H9 (cell line): ENCODE results near the gene NSL1. TPM values are rescaled to one million over a fixed set of nuclear protein-coding genes. Genes with fewer than 3 reads are reported as not detected.

Experiments used
- DNase-seq: peaks from one replicate; pipeline ENCODE4 v3.0.0-alpha.2; 2017
- H2AFZ ChIP-seq: one replicate; pipeline ENCODE4 v1.6.1; 2013; ENCODE audit warnings: mild to moderate bottlenecking, low read length, control low read depth, moderate library complexity
- H2AK5ac ChIP-seq: 2 replicates; pipeline ENCODE4 v1.6.1; 2013; ENCODE audit warnings: low read length, control low read depth, mixed read lengths; ENCODE audit not compliant: insufficient read length
- H2BK120ac ChIP-seq: one replicate; pipeline ENCODE4 v1.6.1; 2013; ENCODE audit warnings: low read depth, mild to moderate bottlenecking, low read length, control low read depth, inconsistent platforms; ENCODE audit not compliant: poor library complexity, severe bottlenecking
- H2BK12ac ChIP-seq: 2 replicates; pipeline ENCODE4 v1.6.1; 2013; ENCODE audit warnings: low read length, control low read depth, mixed read lengths, low read depth; ENCODE audit not compliant: insufficient read length
- H2BK15ac ChIP-seq: 2 replicates; pipeline ENCODE4 v1.6.1; 2013; ENCODE audit warnings: low read depth, low read length, control low read depth
- H2BK20ac ChIP-seq: one replicate; pipeline ENCODE4 v1.6.1; 2013; ENCODE audit warnings: low read depth, mild to moderate bottlenecking, low read length, control low read depth, inconsistent platforms; ENCODE audit not compliant: poor library complexity, severe bottlenecking
- H2BK5ac ChIP-seq: 2 replicates; pipeline ENCODE4 v1.6.1; 2013; ENCODE audit warnings: low read length, control low read depth, mixed read lengths; ENCODE audit not compliant: insufficient read length
- H3K14ac ChIP-seq: 2 replicates; pipeline ENCODE4 v1.6.1; 2013; ENCODE audit warnings: low read length, control low read depth; ENCODE audit not compliant: insufficient read depth
- H3K18ac ChIP-seq: 2 replicates; pipeline ENCODE4 v1.6.1; 2013; ENCODE audit warnings: low read depth, mild to moderate bottlenecking, mixed read lengths, low read length, control low read depth; ENCODE audit not compliant: insufficient read length
- H3K23ac ChIP-seq: 2 replicates; pipeline ENCODE4 v1.6.1; 2013; ENCODE audit warnings: low read length, control low read depth, mixed read lengths, low read depth; ENCODE audit not compliant: insufficient read length
- H3K23me2 ChIP-seq: 2 replicates; pipeline ENCODE4 v1.6.1; 2013; ENCODE audit warnings: low read depth, mild to moderate bottlenecking, mixed read lengths, low read length, control low read depth; ENCODE audit not compliant: insufficient read length, poor library complexity, severe bottlenecking
- H3K27ac ChIP-seq: 2 replicates; pipeline ENCODE4 v1.5.1; 2013; ENCODE audit warnings: low read length, control low read depth, mixed read lengths, low read depth; ENCODE audit not compliant: insufficient read length
- H3K27me3 ChIP-seq: 2 replicates; pipeline ENCODE4 v1.6.1; 2013; ENCODE audit warnings: low read length, control low read depth, inconsistent platforms; ENCODE audit not compliant: insufficient read depth
- H3K4ac ChIP-seq: 2 replicates; pipeline ENCODE4 v1.6.1; 2013; ENCODE audit warnings: low read depth, mild to moderate bottlenecking, control low read depth, inconsistent platforms, low read length, moderate library complexity
- H3K4me1 ChIP-seq: 2 replicates; pipeline ENCODE4 v1.6.1; 2013; ENCODE audit warnings: low read length, control low read depth, inconsistent platforms; ENCODE audit not compliant: insufficient read depth
- H3K4me2 ChIP-seq: 2 replicates; pipeline ENCODE4 v1.6.1; 2013; ENCODE audit warnings: low read length, control low read depth, mixed read lengths; ENCODE audit not compliant: insufficient read length, insufficient read depth
- H3K56ac ChIP-seq: 2 replicates; pipeline ENCODE4 v1.6.1; 2013; ENCODE audit warnings: low read depth, mild to moderate bottlenecking, mixed read lengths, low read length, control low read depth; ENCODE audit not compliant: insufficient read length
- H3K79me1 ChIP-seq: 2 replicates; pipeline ENCODE4 v1.6.1; 2013; ENCODE audit warnings: low read depth, mild to moderate bottlenecking, moderate library complexity, low read length, control low read depth, inconsistent platforms; ENCODE audit not compliant: insufficient read depth, poor library complexity, severe bottlenecking
- H3K79me2 ChIP-seq: 2 replicates; pipeline ENCODE4 v1.6.1; 2013; ENCODE audit warnings: low read length, control low read depth, inconsistent platforms; ENCODE audit not compliant: insufficient read depth
- H3K9ac ChIP-seq: 2 replicates; pipeline ENCODE4 v1.6.1; 2013; ENCODE audit warnings: low read length, control low read depth, mixed read lengths; ENCODE audit not compliant: insufficient read length; ENCODE audit errors: extremely low read depth
- H3K9me3 ChIP-seq: one replicate; pipeline ENCODE4 v1.6.1; 2013; ENCODE audit warnings: low read depth, low read length, inconsistent platforms; ENCODE audit not compliant: control insufficient read depth
- H3T11ph ChIP-seq: one replicate; pipeline ENCODE4 v1.6.1; 2013; ENCODE audit warnings: mild to moderate bottlenecking, low read length, control low read depth, inconsistent platforms
- H4K20me1 ChIP-seq: one replicate; pipeline ENCODE4 v1.6.1; 2013; ENCODE audit not compliant: control insufficient read depth, insufficient read length, insufficient read depth
- H4K5ac ChIP-seq: 2 replicates; pipeline ENCODE4 v1.6.1; 2013; ENCODE audit warnings: low read depth, mild to moderate bottlenecking, mixed read lengths, low read length, control low read depth; ENCODE audit not compliant: insufficient read length
- H4K8ac ChIP-seq: replicated peaks from 2 replicates; pipeline ENCODE4 v1.6.1; 2013; ENCODE audit warnings: low read length, control low read depth, mixed read lengths, low read depth; ENCODE audit not compliant: insufficient read length
- H4K91ac ChIP-seq: 2 replicates; pipeline ENCODE4 v1.6.1; 2013; ENCODE audit warnings: low read depth, mild to moderate bottlenecking, moderate library complexity, mixed read lengths, low read length, control low read depth; ENCODE audit not compliant: insufficient read length
- H3K27ac Mint-ChIP-seq, 3 experiments: 2 replicates in 2 of 3; 3 replicates in 1 of 3; pipeline ENCODE4 v1.8.0; 2020 to 2021; ENCODE audit warnings: mixed read lengths in 3 of 3, mild to moderate bottlenecking in 1 of 3, moderate library complexity in 1 of 3
- H3K27me3 Mint-ChIP-seq: 2 replicates; pipeline ENCODE4 v1.8.0; 2021; ENCODE audit warnings: low read depth, mild to moderate bottlenecking, moderate library complexity, mixed read lengths
- H3K36me3 Mint-ChIP-seq, 3 experiments: 2 replicates in 2 of 3; 3 replicates in 1 of 3; pipeline ENCODE4 v1.8.0; 2020 to 2021; ENCODE audit warnings: low read depth in 3 of 3, mixed read lengths in 3 of 3; ENCODE audit not compliant: insufficient read depth in 1 of 3
- H3K4me1 Mint-ChIP-seq, 2 experiments: 2 replicates each; pipeline ENCODE4 v1.8.0; 2020; ENCODE audit warnings: mixed read lengths in 2 of 2
- H3K4me3 Mint-ChIP-seq, 2 experiments: 2 replicates in 1 of 2; 3 replicates in 1 of 2; pipeline ENCODE4 v1.8.0; 2020 to 2021; ENCODE audit warnings: mild to moderate bottlenecking in 2 of 2, mixed read lengths in 2 of 2, moderate library complexity in 1 of 2
- H3K9me3 Mint-ChIP-seq, 2 experiments: 2 replicates in 1 of 2; 3 replicates in 1 of 2; pipeline ENCODE4 v1.8.0; 2020; ENCODE audit warnings: mild to moderate bottlenecking in 2 of 2, mixed read lengths in 2 of 2, moderate library complexity in 1 of 2
- CTCF ChIP-seq: fragments of 200-600 bp; sonication (generic); conservative IDR thresholded peaks from 3 replicates; pipeline ENCODE4 v1.8.0; 2021; ENCODE audit warnings: antibody characterized with exemption, mild to moderate bottlenecking
- WGBS: extraction: QIAGEN DNeasy Blood & Tissue Kit; methylation state at CpG from one replicate; pipeline ENCODE4 v1.1.7; 2013; ENCODE audit warnings: missing lambda C conversion rate, low lambda C conversion rate, mixed read lengths; ENCODE audit not compliant: insufficient read length; ENCODE audit errors: extremely low coverage; 5-methylcytosine and 5-hydroxymethylcytosine counted together
- total RNA-seq: library from RNA; stranded (reverse); gene quantifications from 2 replicates; pipeline ENCODE4 v1.2.1, GENCODE V29; 2021

Gene NSL1
- total RNA-seq, 1 experiment from 2014 or later: 49.3 TPM

- Histone ChIP-seq H3K56ac (no peak overlapping the region), H3K79me2 (no peaks in the 10 kb centered on the region), H2BK120ac (no peak overlapping the region), H3K9me3 (no peaks in the 10 kb centered on the region), H2AK5ac (no peak overlapping the region), H3T11ph (no peak overlapping the region), H2BK12ac (no peak overlapping the region), H3K23me2 (no peaks in the 10 kb centered on the region), H4K91ac (no peak overlapping the region), H3K79me1 (no peaks in the 10 kb centered on the region), H3K4ac (no peak overlapping the region), H4K5ac (no peak overlapping the region), H3K9ac (no peak overlapping the region), H3K4me1 (no peaks in the 10 kb centered on the region), H3K23ac (no peak overlapping the region), H2BK15ac (no peak overlapping the region), H4K8ac (no peak overlapping the region), H3K4me2 (no peak overlapping the region), H3K18ac (no peak overlapping the region), H2BK20ac (no peak overlapping the region), H3K27me3 (no peaks in the 10 kb centered on the region), H2BK5ac (no peak overlapping the region), H4K20me1 (no peaks in the 10 kb centered on the region), H3K27ac (no peak overlapping the region), H2AFZ (no peak overlapping the region), H3K14ac (no peak overlapping the region)
- no peak for DNase-seq
- no peak for TF ChIP-seq CTCF
- peaks cover 4% of the 10 kb centered on the region for H3K27me3 Mint-ChIP-seq
- WGBS: no CpG with 5 or more reads among the region's 5 CpGs
- no peak overlapping the region for H3K4me3 Mint-ChIP-seq
- H3K4me1 Mint-ChIP-seq: peaks cover 3 to 4% of the 10 kb centered on the region in 2 experiments; a peak in 2 of 4 replicates
- peaks cover 0 to 3% of the 10 kb centered on the region in 2 experiments; a peak in 2 of 5 replicates for H3K9me3 Mint-ChIP-seq
- no peak overlapping the region for H3K27ac Mint-ChIP-seq
- H3K36me3 Mint-ChIP-seq: no peaks in the 10 kb centered on the region
Observed at GRCh38 chr1:212713465-212714136, 78.0 kb downstream of the NSL1 start.
